ENCODE results near the gene APBB2.

The APBB2 gene

GRCh38 chr4:41134581-41134980 is 79.8 kb downstream of the APBB2 start:
- H3K27ac ChIP-seq = peak overlapping the region; percentile 76; the same call in 1 of the 2 replicates
- TF ChIP-seq, protein P1, sequence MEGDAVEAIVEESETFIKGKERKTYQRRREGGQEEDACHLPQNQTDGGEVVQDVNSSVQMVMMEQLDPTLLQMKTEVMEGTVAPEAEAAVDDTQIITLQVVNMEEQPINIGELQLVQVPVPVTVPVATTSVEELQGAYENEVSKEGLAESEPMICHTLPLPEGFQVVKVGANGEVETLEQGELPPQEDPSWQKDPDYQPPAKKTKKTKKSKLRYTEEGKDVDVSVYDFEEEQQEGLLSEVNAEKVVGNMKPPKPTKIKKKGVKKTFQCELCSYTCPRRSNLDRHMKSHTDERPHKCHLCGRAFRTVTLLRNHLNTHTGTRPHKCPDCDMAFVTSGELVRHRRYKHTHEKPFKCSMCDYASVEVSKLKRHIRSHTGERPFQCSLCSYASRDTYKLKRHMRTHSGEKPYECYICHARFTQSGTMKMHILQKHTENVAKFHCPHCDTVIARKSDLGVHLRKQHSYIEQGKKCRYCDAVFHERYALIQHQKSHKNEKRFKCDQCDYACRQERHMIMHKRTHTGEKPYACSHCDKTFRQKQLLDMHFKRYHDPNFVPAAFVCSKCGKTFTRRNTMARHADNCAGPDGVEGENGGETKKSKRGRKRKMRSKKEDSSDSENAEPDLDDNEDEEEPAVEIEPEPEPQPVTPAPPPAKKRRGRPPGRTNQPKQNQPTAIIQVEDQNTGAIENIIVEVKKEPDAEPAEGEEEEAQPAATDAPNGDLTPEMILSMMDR (conservative IDR thresholded peaks at IDR 0.05) = no peak

DNA sequence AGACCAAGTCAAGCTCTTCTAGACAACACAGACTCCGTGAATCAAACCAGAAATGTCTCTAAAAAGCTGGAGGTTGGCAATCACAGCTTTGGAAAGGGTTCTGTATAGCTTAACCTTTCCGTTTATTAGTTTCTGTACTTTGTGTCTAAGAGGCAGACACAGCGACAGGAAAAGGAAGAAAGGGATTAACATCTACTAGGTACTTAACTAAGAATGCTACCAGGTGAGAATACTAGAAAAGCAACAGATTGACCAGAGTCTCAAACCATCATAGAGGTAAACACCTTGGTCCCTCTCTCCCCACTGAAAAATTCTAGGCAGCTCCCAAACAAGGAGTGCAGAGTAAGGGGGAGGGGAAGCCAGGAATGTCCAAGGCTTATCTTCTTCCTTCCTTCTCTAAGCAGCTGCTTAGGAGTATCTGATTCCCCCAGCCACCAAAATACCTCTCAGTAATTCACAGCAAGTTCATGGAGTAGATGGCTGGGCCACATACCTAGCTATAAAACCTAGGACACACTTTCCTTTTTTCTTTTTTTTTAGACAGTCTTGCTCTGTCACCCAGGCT is 80.8 kb downstream of the APBB2 start:
- peak overlapping the region; percentile 76 for H3K27ac ChIP-seq
- TF ChIP-seq, protein P1 (conservative IDR thresholded peaks at IDR 0.05) = no peak

DNA sequence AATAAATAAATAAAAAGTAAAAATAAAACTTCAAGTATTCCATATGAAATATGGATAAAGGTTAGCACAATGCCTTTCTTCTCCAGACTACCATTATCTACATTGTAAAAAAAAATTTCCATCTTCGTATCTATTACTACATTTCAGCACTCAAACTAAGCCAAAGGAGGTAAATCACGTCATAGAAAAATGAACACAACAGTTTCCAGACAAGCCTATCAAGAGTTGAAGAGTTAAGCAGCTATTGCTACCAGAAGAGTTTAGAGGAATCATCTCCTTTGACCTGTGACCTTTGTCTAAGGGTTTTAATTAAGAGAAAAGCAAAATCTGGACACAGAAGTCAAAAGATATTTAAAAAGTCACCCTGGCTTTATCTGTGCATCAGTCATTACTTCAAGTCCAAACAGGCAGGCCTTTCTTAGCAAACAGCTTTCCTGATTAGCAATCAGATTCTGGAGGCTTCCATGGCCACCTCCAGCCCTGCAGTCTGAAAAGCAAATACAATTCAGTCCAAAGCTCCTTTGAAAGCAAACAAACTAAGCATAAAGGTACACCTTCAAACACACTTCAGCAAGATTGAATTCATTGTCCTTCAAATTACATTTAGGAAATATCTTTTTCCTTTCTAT is 82.2 kb downstream of the APBB2 start:
- H3K27ac ChIP-seq = peak overlapping the region; percentile 76

DNA sequence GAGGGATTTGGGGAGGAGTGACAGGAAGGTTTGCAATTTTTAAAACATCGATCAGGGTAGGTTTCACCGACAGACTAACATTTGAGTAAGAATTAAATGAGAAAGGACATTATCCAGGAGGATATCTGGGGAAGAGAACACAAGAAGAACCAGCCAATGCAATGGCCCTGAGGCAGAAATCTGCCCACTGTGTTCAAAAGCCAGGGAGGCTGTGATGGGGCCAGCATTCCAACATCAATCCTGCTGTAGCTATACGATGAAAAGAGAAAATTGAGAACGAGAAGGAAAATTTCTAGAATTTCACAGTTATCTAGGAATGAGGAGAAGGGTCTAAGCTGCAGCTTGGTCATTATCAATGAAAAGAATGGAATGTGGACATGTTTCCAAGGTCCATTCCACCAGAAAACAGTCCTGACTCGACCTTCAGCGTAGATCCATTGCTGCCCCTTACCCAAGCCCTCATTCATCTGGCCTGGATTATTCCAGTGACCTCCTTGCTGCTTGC is 84.4 kb downstream of the APBB2 start:
- no peak overlapping the region; the same call in 1 of the 2 replicates for H3K27ac ChIP-seq
- TF ChIP-seq, protein P1 (conservative IDR thresholded peaks at IDR 0.05) = no peak

More for the DNA sequence above, 82.2 kb downstream of the APBB2 start:
- TF ChIP-seq, protein P1 (conservative IDR thresholded peaks at IDR 0.05) = no peak

DNA sequence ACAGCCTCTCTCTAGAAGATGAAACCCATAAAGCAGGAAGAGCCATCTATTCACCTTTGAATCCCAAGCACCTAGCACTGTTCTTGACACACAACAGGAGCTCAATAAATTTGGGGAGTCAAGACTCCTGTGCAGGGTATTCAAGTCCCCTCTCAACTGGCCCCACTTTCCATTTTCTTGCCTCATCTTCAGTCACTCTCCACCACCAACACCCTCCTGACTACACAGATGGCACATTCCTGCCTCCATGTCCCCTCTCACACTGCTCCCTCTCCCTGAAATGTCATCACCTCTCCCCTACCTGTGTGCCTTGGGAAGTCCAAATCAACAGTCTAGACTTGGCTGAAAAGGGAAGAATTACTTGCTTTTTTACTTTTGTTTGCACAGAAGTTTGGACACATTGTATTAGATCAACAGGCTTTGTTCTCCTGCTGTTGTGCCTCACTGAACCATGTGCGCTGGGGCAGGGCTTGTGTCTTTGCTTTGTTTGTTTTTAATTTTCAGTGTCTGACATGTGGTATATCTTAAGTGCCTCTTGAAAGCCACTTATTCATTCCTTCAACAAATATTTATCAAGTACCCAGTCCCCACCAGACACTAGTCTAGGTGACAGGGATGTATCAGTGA is 85.1 kb downstream of the APBB2 start:
- TF ChIP-seq, protein P1 (conservative IDR thresholded peaks at IDR 0.05) = no peak
- peak overlapping the region; percentile 15; the same call in 1 of the 2 replicates for H3K27ac ChIP-seq

GRCh38 chr4:41125558-41126311 is 88.6 kb downstream of the APBB2 start:
- no peak overlapping the region for H3K27ac ChIP-seq
- TF ChIP-seq, protein P1 (conservative IDR thresholded peaks at IDR 0.05) = no peak

Data from VCaP (cell line).